H1 (cell line): ENCODE measurements around the gene RABL2B. TPM values are rescaled to one million over a fixed set of nuclear protein-coding genes. Genes with fewer than 3 reads are reported as not detected.
"Not testable (repeated sequence)": the region's sequence is repeated elsewhere in the genome, so short reads cannot be mapped to it uniquely, and the experiment has no call there.

Experiments used
- CTCF ChIA-PET: fragments of 300-600 bp; sonication (Branson Sonifier 250); formaldehyde crosslinking; loops from one replicate; lab custom pipeline; 2021; ENCODE audit not compliant: partially characterized antibody; lab: Charles Lee
- POLR2A ChIA-PET: fragments of 300-600 bp; sonication (Branson Sonifier 250); formaldehyde crosslinking; loops from one replicate; lab custom pipeline; 2021; ENCODE audit warnings: inconsistent platforms; ENCODE audit not compliant: partially characterized antibody; lab: Charles Lee
- DNase-seq, 2 experiments: peaks; one replicate each; pipeline versions ENCODE4 v3.0.0 to v3.0.0-alpha.2; 2010 to 2022; ENCODE audit warnings: low spot score in 2 of 2, low read depth in 1 of 2, mixed read lengths in 1 of 2
- FAIRE-seq: peaks from 2 replicates; lab custom pipeline; 2011; peaks lifted over from hg19 to GRCh38; lab: Jason Lieb, UNC
- H2AFZ ChIP-seq: 2 replicates; pipeline ENCODE4 v1.8.1; 2012; ENCODE audit warnings: low read length, inconsistent platforms
- H2AK5ac ChIP-seq: 2 replicates; pipeline ENCODE4 v1.6.1; 2013; ENCODE audit warnings: low read depth, low read length
- H2BK120ac ChIP-seq: replicated peaks from 2 replicates; pipeline ENCODE3; 2013; ENCODE audit warnings: low read depth, low read length, inconsistent platforms
- H2BK12ac ChIP-seq: 2 replicates; pipeline ENCODE4 v1.6.1; 2013; ENCODE audit warnings: low read depth, low read length
- H2BK15ac ChIP-seq: 2 replicates; pipeline ENCODE4 v1.6.1; 2013; ENCODE audit warnings: low read length
- H2BK20ac ChIP-seq: 2 replicates; pipeline ENCODE4 v1.6.1; 2013; ENCODE audit warnings: low read length
- H2BK5ac ChIP-seq: 2 replicates; pipeline ENCODE4 v1.6.1; 2013; ENCODE audit warnings: low read depth, low read length
- H3K14ac ChIP-seq: 2 replicates; pipeline ENCODE4 v1.6.1; 2013; ENCODE audit warnings: inconsistent platforms; ENCODE audit not compliant: insufficient read length
- H3K18ac ChIP-seq: 2 replicates; pipeline ENCODE4 v1.6.1; 2013; ENCODE audit warnings: low read length; ENCODE audit errors: extremely low read depth
- H3K23ac ChIP-seq: 2 replicates; pipeline ENCODE4 v1.6.1; 2013; ENCODE audit warnings: inconsistent platforms; ENCODE audit not compliant: insufficient read length
- H3K23me2 ChIP-seq: 2 replicates; pipeline ENCODE4 v1.6.1; 2013; ENCODE audit warnings: low read depth, low read length
- H3K27ac ChIP-seq: 2 replicates; pipeline ENCODE4 v1.6.1; 2011; ENCODE audit warnings: low read depth, low read length, inconsistent platforms
- H3K27me3 ChIP-seq, 4 experiments: replicated peaks in 1 of 4; 1 replicate in 1 of 4; 2 replicates in 3 of 4; pipeline versions ENCODE4 v1.6.1 to v1.8.1; 2011 to 2013; ENCODE audit warnings: low read length in 3 of 4, mild to moderate bottlenecking in 3 of 4, inconsistent platforms in 2 of 4, mixed read lengths in 2 of 4, moderate library complexity in 1 of 4; ENCODE audit not compliant: control insufficient read depth in 3 of 4, insufficient read depth in 3 of 4; ENCODE audit errors: extremely low read depth in 1 of 4
- H3K36me3 ChIP-seq, 4 experiments: 2 replicates each; pipeline versions ENCODE4 v1.6.1 to v1.8.1; 2011 to 2013; ENCODE audit warnings: mild to moderate bottlenecking in 4 of 4, low read length in 3 of 4, moderate library complexity in 2 of 4, control low read depth in 1 of 4, inconsistent platforms in 1 of 4; ENCODE audit not compliant: insufficient read depth in 4 of 4, control insufficient read depth in 2 of 4
- H3K4ac ChIP-seq: replicated peaks from 2 replicates; pipeline ENCODE3; 2013; ENCODE audit warnings: low read length, low read depth, mixed read lengths, inconsistent platforms; ENCODE audit not compliant: insufficient read length
- H3K4me1 ChIP-seq, 4 experiments: replicated peaks in 1 of 4; 1 replicate in 1 of 4; 2 replicates in 3 of 4; pipeline versions ENCODE4 v1.6.1 to v1.8.1; 2011 to 2013; ENCODE audit warnings: low read length in 3 of 4, inconsistent platforms in 2 of 4, mixed read lengths in 1 of 4; ENCODE audit not compliant: insufficient read depth in 4 of 4, control insufficient read depth in 3 of 4
- H3K4me2 ChIP-seq, 2 experiments: 2 replicates each; pipeline versions ENCODE4 v1.6.1 to v1.8.1; 2011 to 2013; ENCODE audit warnings: low read depth in 2 of 2, low read length in 2 of 2, control low read depth in 1 of 2, inconsistent platforms in 1 of 2, mild to moderate bottlenecking in 1 of 2; ENCODE audit not compliant: insufficient read depth in 1 of 2
- H3K4me3 ChIP-seq, 4 experiments: fragments of 200-600, 300-600 bp in 1 of 4; sonication (generic), shearing (Covaris generic), sonication (Bioruptor Twin) in 1 of 4; 2 replicates each; pipeline versions ENCODE4 v1.5.1 to v1.8.1; 2011 to 2016; ENCODE audit warnings: low read length in 4 of 4, low read depth in 3 of 4, control low read depth in 2 of 4, inconsistent platforms in 2 of 4, mild to moderate bottlenecking in 2 of 4, mixed read lengths in 1 of 4, moderate library complexity in 1 of 4; ENCODE audit not compliant: insufficient read depth in 2 of 4; ENCODE audit errors: extremely low read depth in 1 of 4
- H3K56ac ChIP-seq: replicated peaks from 2 replicates; pipeline ENCODE3; 2013; ENCODE audit warnings: low read depth, mild to moderate bottlenecking, mixed read lengths, low read length, inconsistent platforms; ENCODE audit not compliant: insufficient read length
- H3K79me1 ChIP-seq: 2 replicates; pipeline ENCODE4 v1.6.1; 2013; ENCODE audit warnings: low read depth, low read length, control low read depth
- H3K79me2 ChIP-seq, 2 experiments: 2 replicates each; pipeline versions ENCODE4 v1.6.1 to v1.8.1; 2012 to 2013; ENCODE audit warnings: low read length in 2 of 2, mild to moderate bottlenecking in 2 of 2, inconsistent platforms in 1 of 2; ENCODE audit not compliant: insufficient read depth in 2 of 2, control insufficient read depth in 1 of 2
- H3K9ac ChIP-seq, 4 experiments: replicated peaks in 1 of 4; 1 replicate in 1 of 4; 2 replicates in 3 of 4; pipeline versions ENCODE4 v1.6.1 to v1.8.1; 2011 to 2013; ENCODE audit warnings: low read depth in 3 of 4, low read length in 3 of 4, control low read depth in 2 of 4, mild to moderate bottlenecking in 2 of 4, moderate library complexity in 2 of 4, inconsistent platforms in 1 of 4; ENCODE audit errors: extremely low read depth in 1 of 4
- H3K9me3 ChIP-seq, 2 experiments: 2 replicates each; pipeline versions ENCODE4 v1.6.1 to v1.8.1; 2012 to 2013; ENCODE audit warnings: mild to moderate bottlenecking in 2 of 2, moderate library complexity in 2 of 2, control low read depth in 1 of 2, inconsistent platforms in 1 of 2, low read depth in 1 of 2, low read length in 1 of 2, mixed read lengths in 1 of 2; ENCODE audit not compliant: insufficient read depth in 2 of 2
- H4K20me1 ChIP-seq, 2 experiments: replicated peaks in 1 of 2; 2 replicates each; pipeline versions ENCODE3 to v1.8.1; 2011 to 2013; ENCODE audit warnings: inconsistent platforms in 2 of 2, low read length in 2 of 2, mild to moderate bottlenecking in 1 of 2; ENCODE audit not compliant: insufficient read depth in 2 of 2, control insufficient read depth in 1 of 2
- H4K5ac ChIP-seq: 2 replicates; pipeline ENCODE4 v1.6.1; 2013; ENCODE audit warnings: low read length, low read depth, mixed read lengths, inconsistent platforms; ENCODE audit not compliant: insufficient read length
- H4K8ac ChIP-seq: 2 replicates; pipeline ENCODE4 v1.8.0; 2013; ENCODE audit warnings: mild to moderate bottlenecking, moderate library complexity, low read length, inconsistent platforms; ENCODE audit not compliant: insufficient read depth; ENCODE audit errors: extremely low read depth
- H4K91ac ChIP-seq: replicated peaks from 2 replicates; pipeline ENCODE3; 2013; ENCODE audit warnings: low read length, mixed read lengths, inconsistent platforms; ENCODE audit not compliant: insufficient read length
- WGBS, 2 experiments: shearing (Covaris generic) in 1 of 2; methylation state at CpG; one replicate each; pipeline versions ENCODE4 v1.1.6 to v1.1.7; 2013 to 2015; ENCODE audit warnings: low lambda C conversion rate in 2 of 2, mixed read lengths in 2 of 2, inconsistent platforms in 1 of 2, low coverage in 1 of 2, missing lambda C conversion rate in 1 of 2; ENCODE audit not compliant: insufficient replicate concordance in 2 of 2, insufficient coverage in 1 of 2, insufficient read length in 1 of 2; ENCODE audit errors: extremely low coverage in 1 of 2, missing lambda C conversion rate in 1 of 2; 5-methylcytosine and 5-hydroxymethylcytosine counted together
- polyA plus RNA-seq, 7 experiments: library from polyadenylated mRNA; depleted of rRNA in 3 of 7; stranded (reverse) in 5 of 7; unstranded in 2 of 7; fragments of >200 nt in 5 of 7; fragments of 200-250 nt in 2 of 7; gene quantifications; 1 replicate in 5 of 7; 2 replicates in 1 of 7; 4 replicates in 1 of 7; pipeline versions ENCODE4 v1.2.1 to v1.2.3, GENCODE V29; 2011 to 2013; ENCODE audit warnings: missing spikeins in 2 of 7, mixed read lengths in 2 of 7
- total RNA-seq: library from RNA; stranded (reverse); fragmentation: NEBNext Ultra II Directional; extraction: Animal tissue kit (Norgen Biotek cat#: 25700); gene quantifications from 2 replicates; pipeline ENCODE4 v1.2.1, GENCODE V29; 2021

Gene RABL2B
- total and polyA plus RNA-seq, 2 of the 8 experiments (the other 6 are each of a cell fraction or from before 2014, with no cell fraction given) = 16.2 to 26.5 TPM

GRCh38 chr22:50785289-50785688 is 1.9 kb upstream of the RABL2B start:
- H3K4ac ChIP-seq, CTCF ChIA-PET, H3K4me2 ChIP-seq, H3K4me3 ChIP-seq, H3K79me2 ChIP-seq, H2AK5ac ChIP-seq, H3K36me3 ChIP-seq, H4K91ac ChIP-seq, H3K23ac ChIP-seq, H2BK12ac ChIP-seq, H3K23me2 ChIP-seq, FAIRE-seq, H3K79me1 ChIP-seq, H2BK20ac ChIP-seq, H3K27ac ChIP-seq, H3K18ac ChIP-seq, H3K9me3 ChIP-seq, H3K14ac ChIP-seq, H3K56ac ChIP-seq, H2BK120ac ChIP-seq, H3K4me1 ChIP-seq, POLR2A ChIA-PET, H3K9ac ChIP-seq, H4K5ac ChIP-seq, H3K27me3 ChIP-seq, H2BK5ac ChIP-seq, H4K8ac ChIP-seq, H2BK15ac ChIP-seq, H2AFZ ChIP-seq, DNase-seq, H4K20me1 ChIP-seq: not testable (repeated sequence)
- 96% methylated on average over 5 of the region's 5 CpGs; no CpG with 5 or more reads in 1 of the 2 experiments for WGBS, 2 experiments

- H3K14ac ChIP-seq, H3K23ac ChIP-seq, H3K23me2 ChIP-seq, H2AK5ac ChIP-seq, H3K27ac ChIP-seq, CTCF ChIA-PET, H3K4me1 ChIP-seq, H3K27me3 ChIP-seq, H3K36me3 ChIP-seq, H2BK12ac ChIP-seq, H4K91ac ChIP-seq, H3K79me1 ChIP-seq, H4K5ac ChIP-seq, FAIRE-seq, H2BK15ac ChIP-seq, H2BK120ac ChIP-seq, H2BK20ac ChIP-seq, POLR2A ChIA-PET, H3K18ac ChIP-seq, H3K79me2 ChIP-seq, H4K20me1 ChIP-seq, H3K9me3 ChIP-seq, H3K4ac ChIP-seq, H4K8ac ChIP-seq, H2BK5ac ChIP-seq, H3K56ac ChIP-seq: not testable (repeated sequence)
- DNase-seq = peak in 1 of 2 experiments; percentile 47
- peak overlapping the region in 1 of 4 experiments; percentile 49; a peak in 2 of 7 replicates for H3K9ac ChIP-seq
- peak overlapping the region; percentile 32; the same call in 1 of the 2 replicates for H2AFZ ChIP-seq
- peak overlapping the region; percentile 27 to 61 (median 32); a peak in 5 of 8 replicates for H3K4me3 ChIP-seq
- H3K4me2 ChIP-seq = peak overlapping the region; percentile 62 to 65
- 7% methylated on average over 8 of the region's 16 CpGs; no CpG with 5 or more reads in 1 of the 2 experiments for WGBS, 2 experiments
These were observed 442 bp upstream of the RABL2B start for GRCh38 chr22:50783880-50784276.
